Epithelial cell of proximal tubule (primary cell): Measurements from ENCODE around the gene EPHB1. TPM values are rescaled to one million over a fixed set of nuclear protein-coding genes. Genes with fewer than 3 reads are reported as not detected.

Source experiments
- DNase-seq: peaks from one replicate; pipeline ENCODE4 v3.0.0-alpha.2; 2011; ENCODE audit warnings: low read depth
- H3K4me3 ChIP-seq: 2 replicates; pipeline ENCODE4 v1.5.1; 2011; ENCODE audit warnings: low read depth, mild to moderate bottlenecking, low read length
- CTCF ChIP-seq: conservative IDR thresholded peaks from 2 replicates; pipeline ENCODE4 v1.5.1; 2012; ENCODE audit warnings: low read depth, mild to moderate bottlenecking, low read length
- total RNA-seq: library from RNA; depleted of rRNA; stranded (reverse); fragments of >200 nt; gene quantifications from 2 replicates; pipeline ENCODE4 v1.2.3, GENCODE V29; 2015

EPHB1 gene
- total RNA-seq, 1 donor from 2014 or later, result 1.6 TPM

- TF ChIP-seq CTCF, result no peak
- H3K4me3 ChIP-seq, result no peak overlapping the region
- no peak for DNase-seq
Observed at GRCh38 chr3:135148398-135149020, 353.4 kb downstream of the EPHB1 start.

- TF ChIP-seq CTCF, result no peak
- DNase-seq, result no peak
- no peak overlapping the region for H3K4me3 ChIP-seq
Observed at GRCh38 chr3:135149707-135150681, 354.9 kb downstream of the EPHB1 start.

- no peak overlapping the region for H3K4me3 ChIP-seq
- no peak for DNase-seq
- no peak for TF ChIP-seq CTCF
Observed at GRCh38 chr3:135154186-135154585, 359.1 kb downstream of the EPHB1 start.

- TF ChIP-seq CTCF, result no peak
- H3K4me3 ChIP-seq, result no peak overlapping the region
- no peak for DNase-seq
Observed at GRCh38 chr3:135155228-135155627, 360.2 kb downstream of the EPHB1 start.

GRCh38 chr3:135155791-135156190, 360.7 kb downstream of the EPHB1 start:
- no peak overlapping the region for H3K4me3 ChIP-seq
- DNase-seq, result no peak
- no peak for TF ChIP-seq CTCF

GRCh38 chr3:135157045-135157740, 362.1 kb downstream of the EPHB1 start:
- H3K4me3 ChIP-seq, result no peak overlapping the region
- DNase-seq, result peak; percentile 23
- no peak for TF ChIP-seq CTCF
